Stimulated activated CD4-positive, alpha-beta T cell treated with anti-CD3 and anti-CD28 coated beads, Interleukin-12 subunit alpha, Interleukin-12 subunit beta, amount 100 ng/mL, for 48 hours (primary cell): Measurements from ENCODE around the gene DENND6B.

Experiments
- DNase-seq, 3 donors: peaks; one replicate each; pipeline ENCODE4 v3.0.0-alpha.2; 2020; ENCODE audit warnings: low read depth in 2 of 3, low spot score in 1 of 3

DENND6B gene

DNA sequence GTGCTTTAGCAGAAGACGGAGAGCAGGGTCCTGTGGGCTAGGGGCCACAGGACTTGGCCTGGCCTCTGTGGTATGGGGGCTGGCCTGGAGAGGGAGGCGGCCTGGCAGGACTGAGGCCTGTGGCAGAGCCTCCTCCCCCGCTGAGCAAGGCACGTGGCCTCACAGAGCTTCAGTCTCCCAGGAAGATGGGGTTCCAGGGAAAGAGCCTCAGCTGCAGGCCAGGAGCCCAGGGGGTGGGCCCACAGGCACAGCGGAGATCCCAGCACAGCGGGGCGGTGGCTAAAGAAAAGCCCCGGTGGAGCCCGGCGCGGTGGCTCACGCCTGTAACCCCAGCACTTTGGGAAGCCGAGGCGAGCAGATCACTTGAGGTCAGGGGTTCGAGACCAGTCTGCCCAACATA is 67.5 kb downstream of the DENND6B start:
- DNase-seq = no peak
